ENCODE measurements around the gene POMC.

Gene POMC

DNA sequence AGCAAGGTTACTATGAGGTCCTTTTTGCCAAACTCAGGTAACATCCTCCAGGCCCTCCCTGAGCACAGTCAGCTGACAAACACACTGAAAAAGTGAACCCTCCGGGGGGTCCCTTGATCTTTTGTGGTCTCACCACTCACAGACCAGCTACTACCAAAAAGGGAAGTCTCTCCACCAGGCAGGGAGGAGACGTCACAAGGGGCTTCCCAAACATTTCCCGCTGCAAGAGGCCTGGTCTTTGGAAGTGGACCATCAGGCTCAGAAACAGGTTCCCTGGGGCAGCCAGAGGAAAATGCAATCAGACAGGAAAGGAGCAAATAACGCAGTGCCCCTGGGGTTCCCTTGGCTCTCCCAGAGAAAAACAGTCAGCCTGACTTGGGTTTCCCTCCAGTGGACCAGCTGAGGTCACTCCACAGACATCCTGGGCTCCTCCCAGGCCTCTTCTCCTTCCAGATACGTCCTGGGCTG, 38.7 kb upstream of the POMC start:
- POLR2A ChIA-PET (ENCODE audit: low non-redundant PET) = interaction anchor here (1.1 kb wide), 1 partner anchor 14 kb away, joined by 3 read pairs; no protein-coding TSS in a partner anchor
- CTCF ChIA-PET = interaction anchor here (1.0 kb wide), 1 partner anchor 21 kb away, joined by 5 read pairs; no protein-coding TSS in a partner anchor
- TF ChIP-seq, protein P1, sequence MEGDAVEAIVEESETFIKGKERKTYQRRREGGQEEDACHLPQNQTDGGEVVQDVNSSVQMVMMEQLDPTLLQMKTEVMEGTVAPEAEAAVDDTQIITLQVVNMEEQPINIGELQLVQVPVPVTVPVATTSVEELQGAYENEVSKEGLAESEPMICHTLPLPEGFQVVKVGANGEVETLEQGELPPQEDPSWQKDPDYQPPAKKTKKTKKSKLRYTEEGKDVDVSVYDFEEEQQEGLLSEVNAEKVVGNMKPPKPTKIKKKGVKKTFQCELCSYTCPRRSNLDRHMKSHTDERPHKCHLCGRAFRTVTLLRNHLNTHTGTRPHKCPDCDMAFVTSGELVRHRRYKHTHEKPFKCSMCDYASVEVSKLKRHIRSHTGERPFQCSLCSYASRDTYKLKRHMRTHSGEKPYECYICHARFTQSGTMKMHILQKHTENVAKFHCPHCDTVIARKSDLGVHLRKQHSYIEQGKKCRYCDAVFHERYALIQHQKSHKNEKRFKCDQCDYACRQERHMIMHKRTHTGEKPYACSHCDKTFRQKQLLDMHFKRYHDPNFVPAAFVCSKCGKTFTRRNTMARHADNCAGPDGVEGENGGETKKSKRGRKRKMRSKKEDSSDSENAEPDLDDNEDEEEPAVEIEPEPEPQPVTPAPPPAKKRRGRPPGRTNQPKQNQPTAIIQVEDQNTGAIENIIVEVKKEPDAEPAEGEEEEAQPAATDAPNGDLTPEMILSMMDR (conservative IDR thresholded peaks at IDR 0.05; ENCODE audit: low read depth) = no peak
- H3K27ac ChIP-seq = no peak overlapping the region
- DNase-seq (ENCODE audit: low spot score) = no peak

DNA sequence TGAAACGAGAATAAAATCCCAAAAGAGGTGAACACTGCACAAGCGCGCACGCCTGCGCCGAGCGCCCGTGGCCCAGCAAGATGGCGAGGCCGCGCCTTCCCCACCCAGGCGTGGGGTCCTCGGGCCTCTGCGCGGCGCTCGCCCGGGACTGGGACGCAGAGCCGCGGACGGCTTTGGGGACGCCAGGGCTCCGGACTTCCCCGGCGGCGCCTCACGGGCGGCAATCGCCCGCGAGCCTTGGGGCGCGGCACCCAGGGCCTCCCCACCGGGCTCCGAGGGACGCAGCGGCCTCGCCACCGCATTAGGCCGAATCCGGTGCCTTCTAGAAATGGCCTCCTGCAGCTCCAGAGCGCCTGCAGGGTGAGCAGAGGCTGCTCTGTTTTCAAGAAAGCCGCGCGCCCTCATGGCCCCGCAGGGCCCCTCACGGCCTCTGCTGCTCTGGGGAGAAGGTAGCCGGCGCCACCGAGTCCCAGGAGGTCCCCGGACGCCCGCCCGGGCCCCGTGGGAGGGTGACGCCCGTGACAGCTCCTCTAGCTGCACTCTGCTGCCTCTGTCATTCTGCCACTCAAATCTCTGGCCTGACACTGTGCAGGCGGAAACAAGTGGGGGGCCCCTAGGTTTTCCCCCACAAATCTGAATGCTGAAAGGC, 35.9 kb upstream of the POMC start:
- TF ChIP-seq, protein P1 (conservative IDR thresholded peaks at IDR 0.05; ENCODE audit: low read depth) = no peak
- H3K27ac ChIP-seq = no peak overlapping the region
- no peak for DNase-seq (ENCODE audit: low spot score)
- POLR2A ChIA-PET (ENCODE audit: low non-redundant PET) = no interaction called here
- CTCF ChIA-PET = no interaction called here

DNA sequence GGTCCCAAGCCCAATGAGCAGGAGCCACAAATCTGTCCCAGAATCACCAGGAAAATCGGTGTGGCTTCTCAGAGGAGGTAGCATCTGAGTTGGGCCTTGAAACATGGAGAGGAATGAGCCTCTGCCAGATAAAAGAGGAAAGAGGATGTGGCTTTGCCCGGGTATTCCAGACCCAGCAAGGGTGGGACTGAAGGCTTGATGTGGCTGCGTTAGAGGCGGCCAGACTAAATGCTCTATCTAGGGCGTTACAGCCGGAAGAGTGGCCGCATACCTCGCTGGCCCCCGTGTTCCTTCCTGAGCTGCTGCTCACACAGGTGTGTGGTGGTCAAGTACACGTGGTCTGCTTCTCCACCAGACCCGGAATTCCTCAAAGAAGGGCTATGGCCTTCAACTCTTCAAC, 33.9 kb upstream of the POMC start:
- TF ChIP-seq, protein P1 (conservative IDR thresholded peaks at IDR 0.05; ENCODE audit: low read depth) = no peak
- no peak overlapping the region for H3K27ac ChIP-seq
- ChIA-PET CTCF (interaction anchor here (0.5 kb wide), 1 partner anchor 59 kb away, joined by 3 read pairs; no protein-coding TSS in a partner anchor), POLR2A (ENCODE audit: low non-redundant PET) (no interaction called here)
- no peak for DNase-seq (ENCODE audit: low spot score)

DNA sequence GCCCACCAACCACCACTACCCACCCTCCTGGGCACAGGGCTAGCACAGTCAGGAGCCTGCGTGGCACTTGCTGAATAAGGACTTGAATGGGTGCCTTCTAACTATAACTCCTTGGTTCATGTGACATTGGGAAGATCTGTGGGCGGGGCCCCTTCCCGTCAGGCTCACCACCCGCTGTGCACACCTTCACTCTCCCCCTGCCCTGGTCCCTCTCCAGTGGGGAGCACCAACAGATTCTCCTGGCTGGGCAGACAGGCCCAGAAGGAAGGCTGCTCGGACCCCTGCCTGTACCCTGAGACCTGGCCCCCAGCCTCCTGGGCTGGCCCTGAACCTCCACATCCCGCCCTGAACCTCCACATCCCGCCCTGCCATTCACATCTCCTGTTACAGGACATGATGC, 33.4 kb upstream of the POMC start:
- CTCF ChIA-PET = interaction anchor here (0.6 kb wide), 1 partner anchor 47 kb away, joined by 3 read pairs; no protein-coding TSS in a partner anchor
- DNase-seq (ENCODE audit: low spot score) = no peak
- POLR2A ChIA-PET (ENCODE audit: low non-redundant PET) = no interaction called here
- H3K27ac ChIP-seq = no peak overlapping the region
- TF ChIP-seq, protein P1 (conservative IDR thresholded peaks at IDR 0.05; ENCODE audit: low read depth) = no peak

DNA sequence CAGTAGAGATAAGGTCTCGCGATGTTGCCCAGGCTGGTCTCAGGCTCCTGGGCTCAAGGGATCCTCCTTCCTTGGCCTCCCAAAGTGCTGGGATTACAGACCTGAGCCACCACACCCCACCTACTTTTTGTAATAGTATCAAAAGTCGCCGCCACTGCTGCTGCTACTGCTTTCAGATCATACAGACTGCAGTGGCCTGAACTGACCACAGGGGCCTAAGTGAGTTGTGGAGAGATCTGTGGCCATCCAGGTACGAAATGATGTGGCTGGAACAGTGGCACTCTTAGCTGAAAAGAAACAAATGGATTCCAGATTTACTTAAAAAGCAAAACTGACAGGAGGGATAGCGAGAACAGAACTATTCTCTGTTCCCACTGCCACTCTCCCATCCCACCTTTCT, 32.9 kb upstream of the POMC start:
- POLR2A ChIA-PET (ENCODE audit: low non-redundant PET) = no interaction called here
- H3K27ac ChIP-seq = no peak overlapping the region
- DNase-seq (ENCODE audit: low spot score) = no peak
- TF ChIP-seq, protein P1 (conservative IDR thresholded peaks at IDR 0.05; ENCODE audit: low read depth) = no peak
- CTCF ChIA-PET = interaction anchor here (0.6 kb wide), 2 partner anchors 47 to 601 kb away, joined by 3 read pairs; no protein-coding TSS in a partner anchor

DNA sequence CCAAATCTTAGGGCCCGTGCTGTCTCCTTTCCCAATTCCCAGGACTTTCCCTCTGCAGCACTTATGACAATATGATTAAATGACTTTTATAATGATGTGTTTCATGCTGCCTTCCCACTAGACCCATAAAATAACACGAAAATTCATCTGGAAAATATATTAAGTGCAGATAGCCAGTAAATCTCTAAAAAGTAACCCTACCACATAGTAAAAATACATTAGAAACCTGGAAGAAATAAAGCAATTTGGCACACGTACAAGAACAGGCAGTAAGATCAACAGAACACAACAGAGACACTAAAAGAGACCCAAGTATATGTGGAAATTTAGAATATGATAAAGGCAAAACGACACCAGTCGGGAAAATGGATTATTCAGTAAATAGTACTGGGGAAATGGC, 30.2 kb upstream of the POMC start:
- POLR2A ChIA-PET (ENCODE audit: low non-redundant PET) = no interaction called here
- DNase-seq (ENCODE audit: low spot score) = no peak
- no peak overlapping the region for H3K27ac ChIP-seq
- TF ChIP-seq, protein P1 (conservative IDR thresholded peaks at IDR 0.05; ENCODE audit: low read depth) = no peak
- CTCF ChIA-PET = no interaction called here

Measured in RWPE1 (cell line).